Renal cortical epithelial cell (primary cell): ENCODE results near the gene ACSF3. TPM values are rescaled to one million over a fixed set of nuclear protein-coding genes. Genes with fewer than 3 reads are reported as not detected.
"Not testable (repeated sequence)": the region's sequence is repeated elsewhere in the genome, so short reads cannot be mapped to it uniquely, and the experiment has no call there.

ENCODE experiments used
- DNase-seq: peaks from one replicate; pipeline ENCODE4 v3.0.0-alpha.2; 2011; ENCODE audit warnings: low read depth
- total RNA-seq: library from RNA; depleted of rRNA; stranded (reverse); fragments of >200 nt; gene quantifications from 2 replicates; pipeline ENCODE4 v1.2.3, GENCODE V29; 2014

Gene ACSF3
- total RNA-seq, 1 donor from 2014 or later = 29.8 TPM

DNA sequence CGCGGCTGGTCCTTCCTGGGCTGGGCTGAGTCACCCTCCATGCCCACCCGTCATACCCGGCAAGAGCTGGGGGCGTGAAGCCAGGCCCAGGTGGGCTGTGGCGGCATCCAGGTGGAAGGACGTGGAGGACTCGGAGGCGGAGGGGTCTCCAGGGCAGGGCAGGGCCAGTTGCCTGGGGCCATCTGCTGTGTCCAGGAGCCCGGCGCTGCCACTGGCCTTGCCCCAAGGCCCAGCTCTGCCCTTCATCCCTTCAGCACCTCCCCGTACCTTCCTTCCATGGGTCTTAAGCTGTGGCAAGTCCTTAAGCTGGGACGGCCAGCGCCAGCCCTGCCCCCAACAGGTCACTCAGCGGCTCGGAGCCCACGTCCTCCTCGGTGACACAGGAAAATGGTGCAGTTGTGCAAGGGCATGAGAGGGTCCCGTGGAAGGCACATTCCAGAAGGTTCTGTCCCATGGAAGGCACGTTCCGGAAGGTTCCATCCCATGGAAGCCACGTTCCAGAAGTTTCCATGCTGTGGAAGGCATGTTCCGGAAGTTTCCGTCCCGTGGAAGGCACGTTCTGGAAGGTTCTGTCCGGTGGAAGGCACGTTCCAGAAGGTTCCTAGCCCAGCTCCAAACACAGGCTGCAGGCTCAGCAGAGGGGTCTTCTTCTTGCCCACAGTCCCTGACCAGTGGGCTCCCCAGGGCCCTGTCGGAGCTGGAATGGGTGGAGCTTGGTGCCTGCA, 67.5 kb downstream of the ACSF3 start:
- DNase-seq = no peak

DNA sequence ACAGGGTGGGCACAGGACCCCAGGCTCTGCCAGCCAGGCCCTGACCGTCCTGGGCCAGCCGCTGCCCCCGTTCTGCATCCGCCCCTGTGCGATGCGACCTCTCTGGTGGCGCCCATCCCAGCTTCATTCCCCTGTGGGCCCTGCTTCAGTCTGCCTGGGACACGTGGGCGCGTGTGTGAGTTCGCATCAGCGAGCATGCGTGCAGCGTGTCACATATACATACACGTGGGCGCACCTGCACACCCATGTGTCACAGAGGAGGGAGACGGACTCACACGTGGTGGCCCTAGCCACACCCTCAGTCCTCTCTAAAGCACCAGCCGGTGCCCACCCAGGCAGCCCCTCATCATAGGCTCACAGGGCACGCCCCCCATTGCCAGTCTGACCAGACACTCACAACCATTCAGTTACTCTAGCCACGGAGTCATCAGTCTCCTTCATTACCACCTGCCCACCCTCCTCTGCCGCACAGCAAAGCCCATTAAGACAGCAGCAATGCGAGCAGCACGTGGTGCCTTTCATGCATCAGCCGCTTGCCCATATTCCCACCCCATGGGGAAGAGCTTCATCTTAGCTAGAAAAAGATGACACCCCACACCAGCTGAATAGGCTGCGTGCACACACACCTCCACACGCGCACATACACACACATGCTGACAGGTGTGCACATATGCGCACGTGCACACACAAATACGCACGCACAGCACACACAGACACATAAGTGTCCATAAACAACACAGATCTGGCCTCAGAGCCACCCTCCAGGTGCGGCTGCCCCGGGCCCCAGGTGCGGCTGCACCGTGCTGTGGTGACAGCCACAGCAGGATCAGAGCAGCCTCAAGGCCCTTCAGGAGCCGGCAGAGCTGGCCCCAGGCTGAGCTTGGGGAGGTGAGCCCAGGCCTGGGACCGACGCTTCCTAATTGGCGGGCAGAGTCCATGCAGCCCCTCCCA, 68.4 kb downstream of the ACSF3 start:
- no peak for DNase-seq

GRCh38 chr16:89163297-89163696, 69.6 kb downstream of the ACSF3 start:
- no peak for DNase-seq

- DNase-seq = no peak
Measured at GRCh38 chr16:89164436-89164835, 70.8 kb downstream of the ACSF3 start.

- no peak for DNase-seq
Measured at GRCh38 chr16:89164847-89165680, 71.4 kb downstream of the ACSF3 start.

DNA sequence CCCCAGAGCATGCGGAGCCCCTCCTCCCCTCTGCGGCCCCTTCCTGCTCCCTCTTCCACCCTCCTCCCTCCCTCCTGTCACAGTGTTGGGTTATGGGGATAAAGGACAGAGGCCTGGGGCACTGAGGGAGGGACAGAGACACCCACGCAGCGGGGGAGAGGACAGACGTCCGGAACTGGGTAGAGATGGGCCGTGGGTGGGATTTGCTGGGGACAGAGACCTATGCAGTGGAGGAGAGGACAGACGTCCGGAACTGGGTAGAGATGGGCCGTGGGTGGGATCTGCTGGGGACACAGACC, 72.0 kb downstream of the ACSF3 start:
- not testable (repeated sequence) for DNase-seq

- no peak for DNase-seq
Measured at GRCh38 chr16:89166696-89167424, 73.2 kb downstream of the ACSF3 start.

DNA sequence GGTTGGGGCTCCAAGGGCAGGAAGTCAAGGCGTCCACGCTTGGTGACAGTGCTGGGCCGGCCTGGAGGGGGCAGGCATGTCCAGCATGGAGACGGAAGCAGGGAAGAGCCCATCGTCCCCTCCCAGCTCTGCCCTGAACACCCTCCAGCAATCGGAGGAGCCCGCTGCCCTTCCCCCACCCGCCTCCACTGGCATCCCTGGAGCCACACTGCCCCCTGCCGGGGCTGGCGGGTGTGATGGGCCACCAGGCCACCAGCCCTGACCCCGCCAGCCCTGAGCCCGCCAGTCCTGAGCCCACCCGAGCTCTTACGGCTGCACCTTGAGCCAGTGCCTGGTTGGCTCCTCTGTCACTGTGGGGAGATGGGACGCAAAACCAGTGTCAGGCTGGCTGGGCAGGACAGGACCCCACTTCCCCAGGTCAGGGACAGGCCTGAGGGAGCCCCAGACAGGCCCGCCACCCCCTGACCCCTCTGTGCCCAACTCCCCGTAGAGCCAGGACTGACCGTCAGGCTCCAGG, 73.8 kb downstream of the ACSF3 start:
- DNase-seq = peak; percentile 37

GRCh38 chr16:89168381-89169189, 74.9 kb downstream of the ACSF3 start:
- no peak for DNase-seq

- DNase-seq = no peak
Measured at GRCh38 chr16:89169778-89170177, 76.1 kb downstream of the ACSF3 start.

DNA sequence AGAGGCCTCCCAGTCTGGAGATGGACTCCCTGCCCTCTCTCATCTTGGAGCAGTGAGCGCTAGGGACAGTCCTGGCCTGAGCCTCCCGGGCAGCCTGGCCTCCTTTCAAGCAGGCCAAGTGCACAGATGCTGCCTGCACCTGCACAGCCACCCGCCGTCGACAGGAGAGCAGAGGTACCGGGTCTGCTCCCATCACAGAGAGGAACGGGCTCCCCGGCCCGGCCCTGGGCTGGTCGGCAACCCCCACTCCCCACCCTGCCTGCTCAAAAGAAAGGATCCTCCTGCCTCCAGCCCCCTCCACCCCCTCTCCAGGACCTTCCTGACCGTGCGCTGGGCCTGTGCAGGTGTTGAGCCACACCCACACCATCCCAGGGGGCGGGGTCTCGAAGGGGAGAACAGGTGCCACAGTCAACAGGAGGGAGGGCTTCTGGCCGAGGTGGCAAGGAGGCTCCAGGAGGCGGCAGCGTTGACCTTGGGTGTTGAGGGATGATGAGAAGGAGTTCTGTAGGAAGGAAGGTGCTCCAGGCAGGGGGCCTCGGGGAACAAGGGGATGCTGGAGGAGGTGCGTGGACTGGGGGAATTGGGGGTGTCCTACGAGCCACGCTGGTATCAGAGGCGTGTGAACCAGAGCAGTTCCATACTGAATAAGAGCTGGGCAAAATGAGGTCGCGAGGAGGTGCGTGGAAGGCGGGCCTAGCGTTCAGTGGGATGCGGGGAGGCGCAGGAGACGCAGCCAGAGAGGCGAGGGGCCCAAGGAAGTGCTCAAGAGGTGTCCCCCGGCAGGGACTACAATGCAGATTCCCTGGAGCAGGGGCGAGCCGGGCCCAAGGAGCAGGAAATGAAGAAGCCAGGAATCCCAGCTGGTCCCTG, 76.9 kb downstream of the ACSF3 start:
- DNase-seq = no peak

DNA sequence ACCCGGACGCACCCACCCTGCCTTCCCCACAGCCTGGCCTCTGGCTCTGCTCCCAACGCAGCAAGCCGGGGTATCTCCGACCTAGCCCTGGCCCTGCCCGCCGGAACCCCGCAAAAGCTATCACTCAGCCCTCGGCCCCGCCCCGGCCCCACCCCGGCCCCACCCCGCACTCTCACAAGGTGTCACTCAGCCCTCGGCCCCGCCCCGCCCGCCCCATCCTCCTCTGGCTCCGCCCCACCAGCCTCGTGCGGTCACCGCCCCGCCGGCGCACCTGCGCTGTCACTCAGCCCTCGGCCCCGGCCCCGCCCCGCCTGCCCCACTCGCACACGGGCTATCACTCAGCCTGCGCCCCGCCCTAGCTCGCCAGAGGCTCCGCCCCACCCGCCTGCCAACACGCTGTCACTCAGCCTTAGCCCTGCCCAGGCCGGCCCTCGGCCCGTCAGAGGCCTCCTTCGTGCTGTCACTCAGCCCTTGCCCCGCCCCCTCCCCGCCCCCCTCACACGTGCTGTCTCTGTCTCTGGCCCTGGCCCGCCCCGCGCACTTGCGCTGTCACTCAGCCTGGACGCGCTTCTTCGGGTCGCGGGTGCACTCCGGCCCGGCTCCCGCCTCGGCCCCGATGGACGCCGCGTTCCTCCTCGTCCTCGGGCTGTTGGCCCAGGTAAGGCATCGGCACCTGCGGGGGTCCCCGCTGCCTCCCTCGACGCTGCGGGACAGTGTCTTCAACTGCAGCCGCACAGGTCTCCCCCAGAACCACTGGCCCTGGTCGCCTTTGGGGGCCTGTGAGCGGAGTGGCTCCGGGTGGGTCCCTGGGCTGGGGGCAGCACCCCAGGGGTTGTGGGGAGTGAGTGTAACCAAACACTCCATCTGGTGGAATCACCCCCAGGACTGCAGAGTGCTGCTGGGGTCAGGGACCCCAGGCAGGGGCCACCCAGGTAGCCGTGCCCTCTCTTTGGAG, 77.8 kb downstream of the ACSF3 start, which contains the start of gene CDH15:
Gene CDH15 (plus strand): TSS at position 533 of the 955 bp plus-strand sequence. CDS start 84 bp downstream, at position 617.
- DNase-seq = peak; percentile 74

DNA sequence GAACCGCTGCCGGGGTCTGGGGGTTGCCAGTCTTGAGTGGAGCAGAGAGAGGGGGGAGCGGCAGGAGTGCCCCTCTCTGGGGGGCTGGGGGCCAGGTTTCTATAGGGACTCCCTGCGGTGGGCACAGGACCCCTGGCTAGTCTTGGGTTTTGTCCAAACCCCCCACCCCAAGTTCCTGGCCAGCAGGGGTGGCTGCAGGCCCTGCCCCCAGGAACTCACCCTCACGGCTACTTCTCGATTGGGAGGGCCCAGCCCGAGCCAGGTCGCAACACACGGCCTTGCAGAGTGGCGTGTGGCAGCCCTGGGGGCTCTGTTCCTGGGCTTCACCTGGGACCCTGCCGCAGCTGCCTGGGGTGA, 78.5 kb downstream of the ACSF3 start:
- no peak for DNase-seq

DNA sequence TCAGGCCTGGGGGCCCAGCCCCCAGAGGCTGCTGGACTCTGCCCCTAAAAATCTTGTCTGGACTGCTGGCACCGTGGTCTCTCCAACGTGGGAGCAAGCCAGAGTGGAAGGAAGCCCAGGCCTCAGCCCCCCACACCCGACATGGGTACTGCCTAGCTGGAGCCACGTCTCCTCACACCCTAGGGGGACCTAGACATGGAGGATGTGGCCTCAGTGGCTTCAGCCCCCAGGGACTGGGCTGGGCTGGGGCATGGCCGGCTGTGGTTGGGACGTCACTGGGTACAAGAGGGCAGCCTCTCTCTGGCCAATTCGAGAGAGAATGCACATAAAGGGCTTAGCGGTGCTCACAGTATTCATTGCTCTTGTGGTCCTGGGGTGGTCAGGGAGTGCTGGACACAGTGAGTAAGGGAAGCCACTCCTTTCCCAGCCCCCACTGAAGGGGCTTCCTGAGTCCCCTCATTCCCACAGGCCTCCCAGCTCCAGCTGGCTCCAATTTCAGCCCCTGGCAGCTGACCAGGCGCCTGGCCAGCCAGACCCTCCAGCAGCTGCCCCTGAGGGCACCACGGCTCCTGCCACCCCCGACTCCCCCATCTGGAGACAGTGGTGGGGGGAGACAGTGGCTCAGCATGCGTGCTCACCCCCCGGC, 79.0 kb downstream of the ACSF3 start:
- no peak for DNase-seq

DNA sequence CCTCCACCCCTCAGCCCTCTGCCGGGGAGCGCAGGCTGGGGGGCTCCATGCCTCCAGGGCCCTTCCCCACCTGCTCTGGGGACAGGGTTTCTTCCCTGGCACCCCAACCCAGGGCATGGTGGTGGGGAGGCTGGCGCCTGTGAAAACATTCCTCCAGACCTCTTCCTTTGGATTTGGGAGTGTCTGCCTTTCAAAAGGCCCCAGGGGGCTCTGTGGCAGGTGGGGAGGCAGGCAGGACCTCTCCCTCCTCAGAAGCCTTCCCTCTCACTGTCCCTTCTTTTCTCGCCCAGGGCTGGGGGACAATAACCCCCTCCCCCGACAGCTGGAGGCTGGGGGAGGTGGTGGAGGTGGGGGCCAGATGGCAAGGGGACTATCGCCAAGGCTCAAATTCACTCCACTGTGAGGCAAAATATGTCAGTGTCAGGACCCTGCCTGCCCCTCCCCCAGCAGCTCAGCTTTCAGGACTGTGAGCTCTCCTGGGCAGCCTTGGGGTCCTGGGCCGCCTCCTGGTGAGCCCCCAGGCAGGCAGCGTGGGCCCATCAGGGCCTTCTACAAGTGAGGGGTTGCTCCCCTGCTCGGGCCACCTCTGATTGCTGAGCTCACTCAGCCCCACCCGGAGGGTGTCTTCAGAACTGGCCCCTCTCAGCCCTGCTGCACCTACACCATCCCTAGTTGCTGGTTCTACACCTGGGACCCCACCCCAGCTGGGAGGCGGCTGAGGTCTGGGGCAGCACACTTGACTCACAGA, 79.7 kb downstream of the ACSF3 start:
- DNase-seq = no peak

DNA sequence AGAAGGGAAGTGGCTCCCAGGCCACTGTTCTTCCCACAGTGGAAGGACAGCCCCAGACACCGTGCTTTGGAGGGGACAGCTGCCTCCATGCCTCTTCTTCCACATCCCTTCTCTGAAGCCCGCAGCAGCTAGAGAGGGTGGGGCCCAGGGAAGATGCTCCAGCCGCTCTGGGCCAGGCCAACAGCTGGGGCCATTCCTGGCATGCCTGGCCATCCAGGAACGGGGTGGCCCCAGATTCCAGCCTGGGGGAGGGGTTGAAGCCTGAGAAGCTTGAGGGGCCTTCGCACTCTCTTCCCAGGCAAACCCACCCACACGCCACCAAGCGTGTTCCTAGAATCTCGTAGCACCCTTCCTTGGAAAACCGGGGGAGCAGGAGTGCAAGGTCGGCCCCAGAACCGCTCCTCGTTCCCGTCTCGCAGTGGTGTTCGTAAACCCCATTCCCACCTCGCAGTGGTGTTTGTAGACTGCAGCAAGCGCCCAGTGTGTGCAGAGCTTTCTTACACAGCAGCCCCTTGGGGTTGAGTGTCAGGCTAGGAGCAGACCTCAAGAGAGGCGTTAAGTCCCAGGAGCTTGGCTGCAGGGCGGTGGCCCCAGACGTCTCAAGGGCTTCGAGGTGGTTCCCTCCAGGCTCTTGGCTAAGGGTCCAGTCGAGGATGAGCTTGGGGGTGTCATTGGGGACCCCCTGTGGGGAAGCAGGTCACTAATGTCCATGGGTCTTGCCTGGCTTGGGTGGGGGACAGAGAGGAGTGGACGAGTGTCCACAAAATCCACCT, 80.6 kb downstream of the ACSF3 start:
- no peak for DNase-seq
